Measurements from ENCODE around the gene ART4.

Gene ART4

GRCh38 chr12:14780859-14781258 is 62.5 kb downstream of the ART4 start:
- H3K9ac ChIP-seq (ENCODE audit: low read length) = no peak overlapping the region
- peaks cover 10% of the 10 kb centered on the region; the same call in 1 of the 2 replicates for H3K36me3 ChIP-seq (ENCODE audit: control insufficient read depth, insufficient read depth, low read length)
- H3K27ac ChIP-seq (ENCODE audit: low read depth, low read length) = no peak overlapping the region
- H3K4me1 ChIP-seq (ENCODE audit: control insufficient read depth, insufficient read depth, low read length) = peaks cover 17% of the 10 kb centered on the region
- H3K27me3 ChIP-seq (ENCODE audit: control insufficient read depth, insufficient read depth, low read length) = no peaks in the 10 kb centered on the region
- H3K9me3 ChIP-seq (ENCODE audit: control insufficient read depth, insufficient read depth, low read depth, low read length) = no peaks in the 10 kb centered on the region
- H3K4me3 ChIP-seq (ENCODE audit: low read depth, low read length) = no peak overlapping the region

GRCh38 chr12:14779834-14780233 is 63.5 kb downstream of the ART4 start:
- Histone ChIP-seq H3K36me3 (ENCODE audit: control insufficient read depth, insufficient read depth, low read length) (0 out of 2 replicates have a peak, but pooled peaks cover under 1% of the 10 kb centered on the region), H3K4me3 (ENCODE audit: low read depth, low read length) (no peak overlapping the region)

GRCh38 chr12:14777271-14777670 is 66.1 kb downstream of the ART4 start:
- H3K9me3 ChIP-seq (ENCODE audit: control insufficient read depth, insufficient read depth, low read depth, low read length) = no peaks in the 10 kb centered on the region
- no peaks in the 10 kb centered on the region for H3K36me3 ChIP-seq (ENCODE audit: control insufficient read depth, insufficient read depth, low read length)
- H3K27ac ChIP-seq (ENCODE audit: low read depth, low read length) = no peak overlapping the region
- no peak overlapping the region for H3K9ac ChIP-seq (ENCODE audit: low read length)
- H3K27me3 ChIP-seq (ENCODE audit: control insufficient read depth, insufficient read depth, low read length) = no peaks in the 10 kb centered on the region
- H3K4me1 ChIP-seq (ENCODE audit: control insufficient read depth, insufficient read depth, low read length) = peaks cover 23% of the 10 kb centered on the region
- H3K4me3 ChIP-seq (ENCODE audit: low read depth, low read length) = no peak overlapping the region

More at GRCh38 chr12:14779834-14780233, 63.5 kb downstream of the ART4 start:
- Histone ChIP-seq H3K9ac (ENCODE audit: low read length) (no peak overlapping the region), H3K9me3 (ENCODE audit: control insufficient read depth, insufficient read depth, low read depth, low read length) (no peaks in the 10 kb centered on the region), H3K27me3 (ENCODE audit: control insufficient read depth, insufficient read depth, low read length) (no peaks in the 10 kb centered on the region), H3K4me1 (ENCODE audit: control insufficient read depth, insufficient read depth, low read length) (peaks cover 23% of the 10 kb centered on the region), H3K27ac (ENCODE audit: low read depth, low read length) (no peak overlapping the region)

GRCh38 chr12:14776236-14776961 is 66.9 kb downstream of the ART4 start:
- no peaks in the 10 kb centered on the region for H3K27me3 ChIP-seq (ENCODE audit: control insufficient read depth, insufficient read depth, low read length)
- H3K4me1 ChIP-seq (ENCODE audit: control insufficient read depth, insufficient read depth, low read length) = peaks cover 23% of the 10 kb centered on the region
- H3K9me3 ChIP-seq (ENCODE audit: control insufficient read depth, insufficient read depth, low read depth, low read length) = no peaks in the 10 kb centered on the region
- H3K36me3 ChIP-seq (ENCODE audit: control insufficient read depth, insufficient read depth, low read length) = no peaks in the 10 kb centered on the region
- H3K27ac ChIP-seq (ENCODE audit: low read depth, low read length) = no peak overlapping the region
- H3K9ac ChIP-seq (ENCODE audit: low read length) = no peak overlapping the region
- peak overlapping the region; percentile 86; the same call in 1 of the 2 replicates for H3K4me3 ChIP-seq (ENCODE audit: low read depth, low read length)

GRCh38 chr12:14775636-14775980 is 67.7 kb downstream of the ART4 start:
- no peaks in the 10 kb centered on the region for H3K36me3 ChIP-seq (ENCODE audit: control insufficient read depth, insufficient read depth, low read length)
- H3K9me3 ChIP-seq (ENCODE audit: control insufficient read depth, insufficient read depth, low read depth, low read length) = no peaks in the 10 kb centered on the region
- H3K4me1 ChIP-seq (ENCODE audit: control insufficient read depth, insufficient read depth, low read length) = peaks cover 23% of the 10 kb centered on the region
- no peak overlapping the region for H3K27ac ChIP-seq (ENCODE audit: low read depth, low read length)
- H3K4me3 ChIP-seq (ENCODE audit: low read depth, low read length) = peak overlapping the region; percentile 86
- H3K9ac ChIP-seq (ENCODE audit: low read length) = peak overlapping the region; percentile 86
- H3K27me3 ChIP-seq (ENCODE audit: control insufficient read depth, insufficient read depth, low read length) = no peaks in the 10 kb centered on the region
